Stimulated activated CD4-positive, alpha-beta T cell treated with anti-CD3 and anti-CD28 coated beads, Interleukin-4, amount 100 ng/mL, for 48 hours (primary cell): ENCODE measurements around the gene GNA14.
"Not testable (repeated sequence)": the region's sequence is repeated elsewhere in the genome, so short reads cannot be mapped to it uniquely, and the experiment has no call there.

Experiments used
- DNase-seq, 2 donors: peaks; one replicate each; pipeline ENCODE4 v3.0.0-alpha.2; 2020; ENCODE audit warnings: low read depth in 2 of 2

Gene GNA14

GRCh38 chr9:77643871-77644270 is 4.3 kb downstream of the GNA14 start:
- DNase-seq: no peak

- no peak for DNase-seq
These were observed 7.2 kb downstream of the GNA14 start for GRCh38 chr9:77640741-77641580.

GRCh38 chr9:77632652-77633051 is 15.5 kb downstream of the GNA14 start:
- DNase-seq: no peak

GRCh38 chr9:77628864-77629263 is 19.3 kb downstream of the GNA14 start:
- not testable (repeated sequence) for DNase-seq

- no peak for DNase-seq
These were observed 31.9 kb downstream of the GNA14 start for GRCh38 chr9:77616191-77616590.

GRCh38 chr9:77614645-77615044 is 33.5 kb downstream of the GNA14 start:
- no peak for DNase-seq

- DNase-seq: no peak
These were observed 41.6 kb downstream of the GNA14 start for GRCh38 chr9:77606526-77606925.

GRCh38 chr9:77605449-77606220 is 42.5 kb downstream of the GNA14 start:
- DNase-seq: no peak

GRCh38 chr9:77604316-77604715 is 43.8 kb downstream of the GNA14 start:
- no peak for DNase-seq

GRCh38 chr9:77602852-77603251 is 45.3 kb downstream of the GNA14 start:
- no peak for DNase-seq

GRCh38 chr9:77601476-77602099 is 46.5 kb downstream of the GNA14 start:
- DNase-seq: no peak

GRCh38 chr9:77600810-77601209 is 47.3 kb downstream of the GNA14 start:
- no peak for DNase-seq

GRCh38 chr9:77599492-77599891 is 48.6 kb downstream of the GNA14 start:
- DNase-seq: no peak

GRCh38 chr9:77598991-77599390 is 49.1 kb downstream of the GNA14 start:
- DNase-seq: no peak

- DNase-seq: no peak
These were observed 49.6 kb downstream of the GNA14 start for GRCh38 chr9:77598524-77598923.

GRCh38 chr9:77597057-77597456 is 51.1 kb downstream of the GNA14 start:
- DNase-seq: no peak

- no peak for DNase-seq
These were observed 52.6 kb downstream of the GNA14 start for GRCh38 chr9:77595426-77596095.

GRCh38 chr9:77594963-77595362 is 53.2 kb downstream of the GNA14 start:
- no peak for DNase-seq

GRCh38 chr9:77593528-77593927 is 54.6 kb downstream of the GNA14 start:
- DNase-seq: no peak

GRCh38 chr9:77592476-77592875 is 55.6 kb downstream of the GNA14 start:
- DNase-seq: no peak

GRCh38 chr9:77589046-77589795 is 58.9 kb downstream of the GNA14 start:
- no peak for DNase-seq
